Activated naive CD8-positive, alpha-beta T cell treated with anti-CD3 and anti-CD28 coated beads, Interleukin-2, amount 50 U/mL, for 16 hours (primary cell): ENCODE data around the gene NUMA1.

Experiments used
- DNase-seq: peaks from one replicate; pipeline ENCODE4 v3.0.0-alpha.2; 2020; ENCODE audit warnings: low read depth, low spot score

NUMA1 gene

GRCh38 chr11:72069200-72069599, 11.1 kb downstream of the NUMA1 start:
- DNase-seq: no peak

GRCh38 chr11:72067676-72068075, 12.7 kb downstream of the NUMA1 start:
- DNase-seq: no peak

DNA sequence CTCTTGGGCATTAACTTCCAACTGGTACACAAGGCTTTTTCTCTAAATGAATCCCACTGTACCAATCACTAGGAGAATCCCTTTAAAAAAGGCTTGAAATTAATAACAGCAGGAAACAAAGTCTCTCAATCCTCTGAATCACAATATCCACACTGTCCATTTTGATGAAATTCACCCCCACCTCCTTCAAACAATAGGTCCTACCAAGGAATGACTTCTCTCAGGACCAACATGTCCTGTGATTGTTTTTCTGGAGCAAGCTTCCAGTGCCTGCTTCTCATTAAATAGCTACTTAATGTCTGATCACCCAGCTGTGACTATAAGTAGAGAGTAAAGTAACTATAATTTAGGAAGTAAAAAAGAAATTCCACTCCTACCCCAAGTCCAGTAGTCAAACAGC, 13.1 kb downstream of the NUMA1 start:
- DNase-seq: no peak

- DNase-seq: no peak
Measured at GRCh38 chr11:72066855-72067254, 13.5 kb downstream of the NUMA1 start.

GRCh38 chr11:72061739-72062396, 18.5 kb downstream of the NUMA1 start:
- DNase-seq: no peak

- DNase-seq: no peak
Measured at GRCh38 chr11:72058416-72059034, 21.8 kb downstream of the NUMA1 start.

DNA sequence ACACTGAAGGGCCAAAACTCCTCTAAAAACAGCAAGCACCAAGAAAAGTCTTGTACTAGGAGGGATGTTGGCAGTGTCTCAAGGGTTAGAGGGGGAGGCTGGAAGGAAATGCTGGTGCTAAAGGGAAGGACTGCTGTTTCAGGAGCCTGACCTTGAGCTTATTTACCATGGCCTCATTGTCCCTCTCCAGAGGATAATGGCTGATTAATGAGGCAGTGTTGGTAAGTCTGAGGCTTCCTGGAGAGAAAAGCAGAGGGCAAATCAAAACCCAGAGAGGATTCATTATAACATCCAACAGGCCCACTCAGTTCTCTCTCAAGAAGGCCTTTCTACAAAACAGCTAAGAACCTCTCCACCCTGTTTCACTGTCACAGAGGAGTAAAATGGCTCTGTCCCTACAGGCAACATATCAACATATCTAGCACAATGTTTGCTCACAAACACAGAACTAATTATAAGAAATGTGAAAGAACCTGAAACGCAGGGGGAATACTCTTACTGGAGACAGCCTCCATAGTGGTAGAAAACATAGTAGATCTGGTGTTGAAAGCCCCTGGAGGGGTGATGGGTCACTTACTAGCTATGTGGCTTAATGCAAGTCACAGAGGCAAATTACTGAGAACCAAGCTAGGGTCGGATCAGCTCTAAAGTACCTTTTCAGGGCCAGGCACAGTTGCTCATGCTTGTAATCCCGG, 31.4 kb downstream of the NUMA1 start:
- no peak for DNase-seq

DNA sequence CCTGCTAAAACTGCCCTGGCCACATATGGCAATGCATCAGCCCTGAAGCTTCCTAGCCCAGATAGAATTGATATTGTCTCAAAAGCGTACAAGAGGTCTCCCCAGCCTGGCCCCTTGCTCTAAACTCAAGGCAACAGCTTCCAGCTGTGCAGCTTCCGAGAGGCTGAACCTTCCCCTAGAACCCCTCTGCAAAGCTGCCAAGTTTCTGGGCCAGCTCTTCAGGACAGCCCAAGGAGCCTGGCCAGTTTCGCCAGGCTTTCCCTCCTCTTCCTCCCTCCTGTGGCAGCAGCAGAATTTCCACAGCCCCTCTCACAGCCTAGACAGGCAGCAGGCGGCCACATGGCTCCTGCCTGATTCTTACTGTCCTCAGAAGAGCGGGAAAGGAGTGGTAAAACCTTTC, 34.5 kb downstream of the NUMA1 start:
- DNase-seq: no peak

DNA sequence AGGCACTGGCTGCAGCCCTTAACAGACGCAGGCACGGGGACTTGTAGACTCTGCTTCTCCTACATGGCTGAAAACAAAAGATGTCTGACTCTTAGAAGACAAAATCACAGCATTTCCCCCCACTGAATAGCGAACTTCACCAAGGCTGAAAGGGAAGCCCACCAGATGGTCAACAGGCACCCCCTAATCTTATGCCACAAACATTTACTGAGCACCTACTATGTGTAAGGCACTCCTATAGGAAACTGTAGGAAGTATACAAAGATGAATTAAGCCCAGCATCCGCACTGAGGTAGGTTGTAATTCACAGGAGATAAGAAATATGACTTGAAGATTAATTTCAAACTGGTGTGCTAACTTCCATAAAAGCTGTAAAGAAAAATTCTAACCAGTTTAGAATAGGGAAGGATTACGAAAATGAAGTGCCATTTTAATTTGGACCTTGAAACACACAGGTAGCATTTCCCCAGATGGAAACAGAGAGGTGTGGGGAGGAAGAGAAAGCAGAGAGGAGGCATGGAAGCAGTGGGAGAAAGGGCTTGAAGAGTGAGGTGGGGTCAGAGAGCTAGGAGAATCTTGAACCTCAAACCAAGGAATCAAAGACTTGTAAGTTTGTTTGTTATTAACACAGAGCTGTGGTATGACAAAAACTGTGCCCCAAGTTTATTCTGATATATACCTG, 38.1 kb downstream of the NUMA1 start:
- DNase-seq: no peak

DNA sequence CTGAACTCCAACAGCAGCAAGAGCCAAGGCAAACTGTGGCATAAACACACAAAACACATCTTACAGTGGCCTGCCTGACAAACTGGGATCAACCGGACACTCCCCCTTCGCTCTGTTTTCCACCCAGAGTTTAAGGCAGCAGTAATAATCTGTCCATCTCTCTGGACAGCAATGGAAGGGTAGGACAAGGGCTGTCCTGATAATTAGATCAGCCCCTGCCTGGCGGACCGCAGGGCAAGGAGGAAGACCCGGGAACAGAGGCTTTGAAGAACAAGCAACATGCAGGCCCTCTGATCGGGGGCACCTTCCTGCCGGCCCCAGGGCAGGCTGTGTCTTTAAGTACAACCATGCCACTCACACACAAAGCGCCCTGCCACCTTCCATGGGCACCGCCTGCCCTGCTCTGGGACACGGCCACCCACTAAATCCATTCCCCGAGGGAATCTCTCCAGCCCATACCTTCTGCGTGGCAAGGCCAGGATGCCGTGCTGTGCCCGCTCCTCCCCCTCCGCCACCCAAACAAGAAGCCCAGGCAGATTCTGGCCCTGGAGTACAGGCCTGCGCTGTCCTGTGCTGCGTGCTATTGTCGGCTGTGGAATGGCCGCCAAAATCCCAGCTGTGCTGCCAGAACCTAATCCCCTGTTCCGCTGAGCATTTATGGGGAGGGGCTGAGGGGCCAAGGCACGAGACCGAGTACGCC, 38.8 kb downstream of the NUMA1 start:
- no peak for DNase-seq

DNA sequence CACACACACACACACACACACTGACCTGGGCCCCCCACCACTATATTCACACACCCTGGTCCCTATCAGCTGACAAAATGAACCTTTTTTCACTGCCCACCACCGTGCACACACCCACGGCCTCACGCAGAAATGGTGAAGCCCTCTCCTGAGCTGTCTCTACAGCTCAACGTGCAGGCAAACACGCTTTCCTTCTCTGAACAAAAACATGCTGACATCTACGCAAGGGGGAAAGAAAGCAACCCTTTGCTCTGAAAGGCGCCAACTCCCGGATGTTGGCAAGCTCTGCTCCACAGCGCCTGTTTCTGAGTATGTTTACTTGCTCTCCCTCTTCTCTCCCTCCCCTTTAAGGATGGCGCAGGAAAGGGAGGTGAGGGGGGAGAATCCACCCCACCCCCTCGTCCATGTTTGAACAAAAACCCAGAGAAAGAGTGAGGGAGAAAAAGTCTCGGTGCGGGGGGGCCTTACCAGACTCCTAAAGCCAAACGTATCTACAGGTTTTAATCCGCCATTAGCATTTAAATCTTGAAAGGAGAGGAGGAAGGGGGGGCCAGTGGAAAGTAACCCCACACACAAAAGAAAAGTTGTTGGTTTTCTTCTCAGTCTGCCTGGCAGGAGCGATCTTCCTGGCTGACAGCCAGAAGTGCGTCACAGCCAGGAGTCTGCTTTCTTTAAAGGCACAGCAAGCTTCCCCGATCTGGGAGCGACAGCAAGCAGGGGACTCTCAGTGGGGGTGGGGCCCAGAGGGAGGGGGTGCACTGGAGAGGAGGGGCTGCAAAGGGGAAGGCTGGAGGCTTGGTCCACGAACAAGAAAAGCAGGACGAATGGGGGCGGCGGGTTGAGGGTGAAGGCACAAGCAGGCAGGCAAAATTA, 39.6 kb downstream of the NUMA1 start:
- DNase-seq: peak; percentile 61

DNA sequence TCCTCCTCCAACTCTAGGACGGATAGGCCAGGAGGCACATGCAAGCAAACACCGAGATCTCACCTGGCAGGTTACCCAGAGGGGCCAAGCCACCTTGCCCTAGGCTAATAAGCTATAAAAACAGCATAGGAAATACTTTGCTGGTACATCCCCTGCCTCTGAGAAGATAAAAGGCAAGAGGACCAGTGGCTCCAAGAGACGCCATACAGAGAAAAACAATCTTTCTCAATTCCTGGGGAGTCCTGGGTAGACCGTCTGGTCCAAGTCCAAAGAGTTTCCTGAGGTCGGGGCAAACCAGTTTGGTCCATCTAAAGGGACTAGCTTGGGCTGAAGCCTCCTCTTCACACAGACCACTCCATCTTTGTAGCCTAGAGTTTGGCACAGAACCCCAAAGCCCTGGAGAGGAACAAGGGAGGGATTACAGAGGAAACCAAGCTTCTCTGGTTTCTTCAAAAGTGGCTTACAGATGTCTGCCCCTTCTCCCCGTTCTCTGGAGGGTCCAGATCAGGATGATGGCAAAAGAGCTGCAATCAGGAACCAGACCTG, 40.4 kb downstream of the NUMA1 start:
- no peak for DNase-seq

- DNase-seq: no peak
Measured at GRCh38 chr11:72039031-72039855, 41.1 kb downstream of the NUMA1 start.

DNA sequence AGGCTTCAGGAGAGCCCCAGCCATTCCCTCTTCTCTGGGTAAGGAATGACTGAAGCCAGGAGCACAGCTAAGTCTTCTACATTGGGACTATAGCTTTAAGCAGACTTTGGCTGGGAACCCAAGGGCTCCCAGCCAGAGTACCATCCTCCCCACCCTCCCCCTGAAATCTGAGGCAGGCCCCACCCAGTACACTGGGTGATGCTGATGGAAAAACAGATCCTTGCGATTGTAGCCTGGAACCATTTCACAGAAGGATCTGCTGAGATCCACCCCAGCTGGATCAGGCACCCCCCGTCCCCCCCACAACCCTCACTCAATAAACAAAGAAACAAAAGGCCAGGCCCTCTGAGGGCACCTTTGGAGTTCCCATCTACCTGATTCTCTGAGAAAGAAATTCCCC, 41.9 kb downstream of the NUMA1 start:
- DNase-seq: no peak

DNA sequence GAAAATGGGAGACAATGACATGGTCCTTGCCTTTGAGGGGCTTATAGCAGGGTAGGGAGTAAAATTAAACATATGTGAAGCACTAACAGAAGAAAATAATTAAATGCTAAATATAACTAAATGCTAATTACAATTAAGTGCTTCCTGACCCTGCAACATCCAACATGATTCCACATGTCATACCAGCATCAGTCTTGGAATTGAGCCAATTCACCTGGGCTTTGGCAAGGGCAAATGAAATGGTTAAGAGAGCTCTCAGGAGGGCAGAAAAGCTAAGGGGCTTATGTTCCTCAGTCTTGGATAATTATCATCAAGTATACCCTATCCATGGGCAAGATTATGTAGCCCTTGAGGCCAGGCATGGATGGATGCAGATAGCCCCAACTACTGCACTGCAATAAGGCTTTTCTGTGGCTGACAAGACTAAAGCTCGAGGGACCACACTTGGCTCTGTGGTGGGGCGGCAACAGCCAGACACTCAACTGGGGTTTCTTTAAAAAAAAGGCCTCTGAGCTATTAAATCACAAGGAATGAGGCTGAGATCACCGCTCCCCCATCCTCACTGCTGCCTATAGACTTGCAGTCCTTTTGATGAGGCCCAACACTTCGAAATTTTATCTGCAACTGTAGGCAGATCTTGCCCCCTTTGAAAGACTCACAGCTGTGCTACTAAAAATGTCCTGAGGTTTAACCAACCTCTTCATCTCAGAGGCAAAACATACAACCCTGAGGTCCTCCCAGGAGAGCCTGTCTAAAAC, 42.6 kb downstream of the NUMA1 start:
- no peak for DNase-seq

- no peak for DNase-seq
Measured at GRCh38 chr11:72036687-72037086, 43.7 kb downstream of the NUMA1 start.

GRCh38 chr11:72030472-72031045, 49.8 kb downstream of the NUMA1 start:
- no peak for DNase-seq

- DNase-seq: no peak
Measured at GRCh38 chr11:72026090-72026489, 54.3 kb downstream of the NUMA1 start.
